ENCODE measurements around the gene SYT1. TPM values are rescaled to one million over a fixed set of nuclear protein-coding genes. Genes with fewer than 3 reads are reported as not detected.

The SYT1 gene
- total and polyA plus RNA-seq, 2 of the 4 experiments (the other 2 are of a cell fraction): 2.8 to 3.0 TPM

- no peak for ATAC-seq (ENCODE audit: low read depth)
- no TSS peak for BruUV-seq (replicated peaks)
- intact Hi-C loops (cut with micrococcal nuclease) (no loop called here), in situ Hi-C loops (cut with MboI; ENCODE audit: low sequenced_read_pairs) (no loop called here), dilution Hi-C loops (cut with HindIII; ENCODE audit: low sequenced_read_pairs, unreplicated experiment) (no loop called here)
- no peak overlapping the region for H3K9ac ChIP-seq (ENCODE audit: low read depth, low read length)
- no peak overlapping the region for H2AK5ac ChIP-seq (ENCODE audit: low read depth, low read length)
- H3K4me3 ChIP-seq (ENCODE audit: insufficient read depth, low read depth, low read length): no peak overlapping the region
- no peak overlapping the region for H3K56ac ChIP-seq (ENCODE audit: extremely low read depth, insufficient read depth, low read length)
- no peak overlapping the region for H2BK120ac ChIP-seq (ENCODE audit: low read depth, low read length)
- H4K8ac ChIP-seq (ENCODE audit: low read depth in 2 of 2, low read length in 2 of 2): no peak overlapping the region
- H3K9me1 ChIP-seq (ENCODE audit: insufficient read depth, low read length): no peaks in the 10 kb centered on the region
- no peaks in the 10 kb centered on the region for H4K20me1 ChIP-seq (ENCODE audit: insufficient read depth, low read length)
- TF ChIP-seq RCOR1 (IDR thresholded peaks at IDR 0.05; ENCODE audit: insufficient replicate concordance, low read length) (no peak), MAFK (IDR thresholded peaks at IDR 0.05; ENCODE audit: low read depth, low read length) (no peak), SMC3 (IDR thresholded peaks at IDR 0.05; ENCODE audit: low read depth, low read length) (no peak), FOS (IDR thresholded peaks at IDR 0.05; ENCODE audit: low read depth, low read length) (no peak), ELK1 (IDR thresholded peaks at IDR 0.05; ENCODE audit: borderline replicate concordance, low read depth, low read length) (no peak), MAZ (IDR thresholded peaks at IDR 0.05; ENCODE audit: borderline replicate concordance, low read depth, low read length) (no peak), CEBPB (IDR thresholded peaks at IDR 0.05; ENCODE audit: low read depth, low read length) (no peak), NFE2L2 (IDR thresholded peaks at IDR 0.05; ENCODE audit: low read depth, low read length) (no peak), RAD21 (IDR thresholded peaks at IDR 0.05; ENCODE audit: low read length) (no peak), CHD1 (IDR thresholded peaks at IDR 0.05; ENCODE audit: low read depth, low read length) (no peak), BHLHE40 (IDR thresholded peaks at IDR 0.05; ENCODE audit: low read depth, low read length) (no peak), RFX5 (IDR thresholded peaks at IDR 0.05; ENCODE audit: low read depth, low read length) (no peak), POLR2A (IDR thresholded peaks at IDR 0.05; ENCODE audit: low read depth, low read length) (no peak), MXI1 (IDR thresholded peaks at IDR 0.05; ENCODE audit: borderline replicate concordance, low read depth, low read length) (no peak)
- TF ChIP-seq, protein P1, sequence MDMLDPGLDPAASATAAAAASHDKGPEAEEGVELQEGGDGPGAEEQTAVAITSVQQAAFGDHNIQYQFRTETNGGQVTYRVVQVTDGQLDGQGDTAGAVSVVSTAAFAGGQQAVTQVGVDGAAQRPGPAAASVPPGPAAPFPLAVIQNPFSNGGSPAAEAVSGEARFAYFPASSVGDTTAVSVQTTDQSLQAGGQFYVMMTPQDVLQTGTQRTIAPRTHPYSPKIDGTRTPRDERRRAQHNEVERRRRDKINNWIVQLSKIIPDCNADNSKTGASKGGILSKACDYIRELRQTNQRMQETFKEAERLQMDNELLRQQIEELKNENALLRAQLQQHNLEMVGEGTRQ (IDR thresholded peaks at IDR 0.05; ENCODE audit: low read depth, low read length): no peak
- TF ChIP-seq, protein P2, sequence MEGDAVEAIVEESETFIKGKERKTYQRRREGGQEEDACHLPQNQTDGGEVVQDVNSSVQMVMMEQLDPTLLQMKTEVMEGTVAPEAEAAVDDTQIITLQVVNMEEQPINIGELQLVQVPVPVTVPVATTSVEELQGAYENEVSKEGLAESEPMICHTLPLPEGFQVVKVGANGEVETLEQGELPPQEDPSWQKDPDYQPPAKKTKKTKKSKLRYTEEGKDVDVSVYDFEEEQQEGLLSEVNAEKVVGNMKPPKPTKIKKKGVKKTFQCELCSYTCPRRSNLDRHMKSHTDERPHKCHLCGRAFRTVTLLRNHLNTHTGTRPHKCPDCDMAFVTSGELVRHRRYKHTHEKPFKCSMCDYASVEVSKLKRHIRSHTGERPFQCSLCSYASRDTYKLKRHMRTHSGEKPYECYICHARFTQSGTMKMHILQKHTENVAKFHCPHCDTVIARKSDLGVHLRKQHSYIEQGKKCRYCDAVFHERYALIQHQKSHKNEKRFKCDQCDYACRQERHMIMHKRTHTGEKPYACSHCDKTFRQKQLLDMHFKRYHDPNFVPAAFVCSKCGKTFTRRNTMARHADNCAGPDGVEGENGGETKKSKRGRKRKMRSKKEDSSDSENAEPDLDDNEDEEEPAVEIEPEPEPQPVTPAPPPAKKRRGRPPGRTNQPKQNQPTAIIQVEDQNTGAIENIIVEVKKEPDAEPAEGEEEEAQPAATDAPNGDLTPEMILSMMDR (conservative IDR thresholded peaks at IDR 0.05; ENCODE audit: low read depth, low read length): no peak
- H3K36me3 ChIP-seq (ENCODE audit: control insufficient read depth, insufficient read depth, low read length): no peaks in the 10 kb centered on the region
- H3K4me2 ChIP-seq (ENCODE audit: low read depth, low read length): no peak overlapping the region
- 100% methylated on average over 1 of the region's 2 CpGs; no CpG with 5 or more reads in 1 of the 2 experiments for WGBS, 2 experiments (ENCODE audit: extremely low coverage in 2 of 2, insufficient read length in 1 of 2)
- no peaks in the 10 kb centered on the region for H3K9me3 ChIP-seq (ENCODE audit: control insufficient read depth, insufficient read depth, low read length)
- no peak overlapping the region for H4K91ac ChIP-seq (ENCODE audit: insufficient read depth, low read depth, low read length)
- no peak overlapping the region for H3K27ac ChIP-seq (ENCODE audit: insufficient read depth, low read length)
- H2AK9ac ChIP-seq (replicated peaks; ENCODE audit: low read depth, low read length, poor library complexity): no peak overlapping the region
- no peak overlapping the region for H4K5ac ChIP-seq (ENCODE audit: low read depth, low read length)
- no peaks in the 10 kb centered on the region for H3K27me3 ChIP-seq (ENCODE audit: control insufficient read depth, insufficient read depth, low read length)
- H3K18ac ChIP-seq (ENCODE audit: low read depth, low read length): no peak overlapping the region
- H3K14ac ChIP-seq (replicated peaks; ENCODE audit: low read depth, low read length): no peak overlapping the region
- no peak overlapping the region for H2BK5ac ChIP-seq (ENCODE audit: low read depth, low read length, poor library complexity, severe bottlenecking)
- no peak overlapping the region for H3K23ac ChIP-seq (ENCODE audit: low read depth, low read length)
- no peak overlapping the region for H2BK15ac ChIP-seq (ENCODE audit: low read depth, low read length)
- DNase-seq: peak; percentile 13
- H2AFZ ChIP-seq (replicated peaks; ENCODE audit: low read length, poor library complexity): no peak overlapping the region
- H3K4ac ChIP-seq (ENCODE audit: low read depth, low read length): no peak overlapping the region
- ChIA-PET POLR2A (ENCODE audit: unreplicated experiment) (no interaction called here), CTCF (no interaction called here)
- H3K79me1 ChIP-seq (ENCODE audit: low read depth in 1 of 2, low read length in 2 of 2): 0 out of 4 replicates have a peak, but pooled peaks cover 0 to 3% of the 10 kb centered on the region in 2 experiments
- H3K4me1 ChIP-seq (ENCODE audit: control insufficient read depth, insufficient read depth, low read length): no peaks in the 10 kb centered on the region
- H2BK20ac ChIP-seq (ENCODE audit: low read depth, low read length): no peak overlapping the region
These were observed 17.1 kb downstream of the SYT1 start for GRCh38 chr12:78881685-78882084.
